GM18505 (cell line): ENCODE data around the gene RPS26.

Experiments
- ATAC-seq: cut with Tn5 transposase; IDR thresholded peaks from one replicate; pipeline ENCODE4 v1.9.1; 2021; ENCODE audit not compliant: unreplicated experiment
- POLR2A ChIP-seq: IDR thresholded peaks from 4 replicates; pipeline ENCODE4 v1.6.1; 2011; ENCODE audit warnings: borderline replicate concordance; ENCODE audit not compliant: insufficient read depth, insufficient read length; ENCODE audit errors: extremely low read depth

The RPS26 gene

DNA sequence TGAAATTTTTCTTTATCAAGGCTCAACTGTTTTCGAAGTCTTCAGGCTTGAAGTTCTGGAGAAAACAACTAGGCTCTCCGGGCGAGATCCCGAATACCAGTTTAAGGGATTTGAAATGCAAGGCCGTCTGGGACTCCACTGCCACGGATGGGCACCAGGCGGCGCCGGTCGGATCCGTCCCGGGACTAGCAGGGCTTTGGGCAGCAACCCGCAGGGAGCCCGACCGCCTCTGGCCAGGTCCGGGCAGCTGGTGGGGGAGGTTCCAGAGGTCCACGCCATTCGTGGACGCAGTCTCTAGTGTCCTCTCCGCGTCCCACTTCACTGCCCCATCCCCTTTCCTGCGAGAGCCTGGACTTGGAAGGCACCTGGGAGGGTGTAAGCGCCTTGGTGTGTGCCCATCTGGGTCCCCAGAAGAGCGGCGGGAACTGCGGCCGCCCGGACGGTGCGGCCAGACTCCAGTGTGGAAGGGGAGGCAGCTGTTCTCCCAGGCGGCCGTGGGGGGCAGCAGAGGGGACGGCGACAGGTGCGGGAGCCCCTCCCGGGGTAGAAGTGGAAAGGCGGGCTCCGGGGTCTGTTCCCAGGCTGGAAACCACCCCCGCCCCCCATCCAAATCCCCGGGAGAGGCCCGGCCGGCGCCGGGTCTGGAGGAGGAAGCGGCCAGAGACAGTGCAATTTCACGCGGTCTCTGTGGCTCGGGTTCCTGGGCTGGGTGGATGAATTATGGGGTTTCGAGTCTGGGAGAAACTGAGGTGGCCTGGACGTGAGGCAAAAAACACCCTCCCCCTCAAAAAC, 37.4 kb downstream of the RPS26 start:
- peak; percentile 58 for ATAC-seq

DNA sequence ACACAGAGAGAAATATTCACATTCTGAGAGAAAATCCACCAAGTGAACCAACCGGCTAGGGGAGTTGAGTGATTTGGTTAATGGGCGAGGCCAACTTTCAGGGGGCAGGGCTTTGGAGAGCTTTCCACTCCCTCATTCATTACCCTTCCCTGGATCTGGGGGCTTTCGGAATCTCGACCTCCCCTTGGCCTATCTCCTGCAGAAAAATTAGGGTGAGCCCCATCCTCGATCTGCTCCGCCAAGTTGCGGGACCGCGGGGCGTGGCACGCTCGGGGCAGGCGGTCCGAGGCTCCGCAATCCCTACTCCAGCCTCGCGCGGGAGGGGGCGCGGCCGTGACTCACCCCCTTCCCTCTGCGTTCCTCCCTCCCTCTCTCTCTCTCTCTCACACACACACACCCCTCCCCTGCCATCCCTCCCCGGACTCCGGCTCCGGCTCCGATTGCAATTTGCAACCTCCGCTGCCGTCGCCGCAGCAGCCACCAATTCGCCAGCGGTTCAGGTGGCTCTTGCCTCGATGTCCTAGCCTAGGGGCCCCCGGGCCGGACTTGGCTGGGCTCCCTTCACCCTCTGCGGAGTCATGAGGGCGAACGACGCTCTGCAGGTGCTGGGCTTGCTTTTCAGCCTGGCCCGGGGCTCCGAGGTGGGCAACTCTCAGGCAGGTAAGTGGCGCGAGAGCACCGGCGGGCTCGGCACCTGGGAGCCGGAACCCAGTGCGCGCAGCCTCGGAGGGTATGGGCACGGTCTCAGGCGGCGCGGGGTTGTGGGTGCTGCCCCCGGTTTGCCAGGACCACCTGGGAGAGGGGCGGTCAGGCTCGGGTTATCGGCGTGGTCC, 38.2 kb downstream of the RPS26 start, which contains the start of gene ERBB3:
Gene ERBB3 (plus strand): TSS at position 443 of the 833 bp plus-strand sequence. CDS start 136 bp downstream, at position 579.
- no peak for TF ChIP-seq POLR2A
- no peak for ATAC-seq

More for the DNA sequence above, 37.4 kb downstream of the RPS26 start:
- no peak for TF ChIP-seq POLR2A

DNA sequence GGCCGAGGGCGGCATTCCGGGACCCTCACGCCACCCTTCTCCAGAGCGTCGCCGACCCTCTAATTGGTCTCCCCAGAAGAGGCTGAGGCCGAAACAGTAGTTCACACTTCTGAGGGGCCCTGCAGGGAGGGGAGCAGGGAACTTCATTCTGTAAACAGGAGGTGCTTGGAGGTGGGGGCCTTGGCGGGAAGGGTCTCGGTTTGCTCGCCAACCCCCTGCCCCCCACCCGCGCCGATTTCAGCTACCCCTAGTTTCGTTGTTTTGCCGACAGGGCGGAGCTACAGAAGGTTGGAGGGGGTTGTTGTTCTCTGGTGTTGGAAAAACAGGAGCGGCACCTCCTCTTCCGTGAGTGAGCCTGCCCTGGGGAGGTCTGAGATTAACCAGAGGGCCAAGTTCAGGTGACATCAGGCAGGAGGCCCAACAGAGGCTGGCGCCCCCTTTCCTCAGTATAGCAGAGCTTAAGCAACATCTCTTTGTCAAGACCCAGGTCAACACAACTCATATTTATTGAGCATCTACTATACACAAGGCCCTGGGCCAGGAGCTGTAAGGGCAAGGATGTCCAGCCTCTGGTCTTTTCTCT, 38.9 kb downstream of the RPS26 start:
- ATAC-seq = no peak
- no peak for TF ChIP-seq POLR2A

DNA sequence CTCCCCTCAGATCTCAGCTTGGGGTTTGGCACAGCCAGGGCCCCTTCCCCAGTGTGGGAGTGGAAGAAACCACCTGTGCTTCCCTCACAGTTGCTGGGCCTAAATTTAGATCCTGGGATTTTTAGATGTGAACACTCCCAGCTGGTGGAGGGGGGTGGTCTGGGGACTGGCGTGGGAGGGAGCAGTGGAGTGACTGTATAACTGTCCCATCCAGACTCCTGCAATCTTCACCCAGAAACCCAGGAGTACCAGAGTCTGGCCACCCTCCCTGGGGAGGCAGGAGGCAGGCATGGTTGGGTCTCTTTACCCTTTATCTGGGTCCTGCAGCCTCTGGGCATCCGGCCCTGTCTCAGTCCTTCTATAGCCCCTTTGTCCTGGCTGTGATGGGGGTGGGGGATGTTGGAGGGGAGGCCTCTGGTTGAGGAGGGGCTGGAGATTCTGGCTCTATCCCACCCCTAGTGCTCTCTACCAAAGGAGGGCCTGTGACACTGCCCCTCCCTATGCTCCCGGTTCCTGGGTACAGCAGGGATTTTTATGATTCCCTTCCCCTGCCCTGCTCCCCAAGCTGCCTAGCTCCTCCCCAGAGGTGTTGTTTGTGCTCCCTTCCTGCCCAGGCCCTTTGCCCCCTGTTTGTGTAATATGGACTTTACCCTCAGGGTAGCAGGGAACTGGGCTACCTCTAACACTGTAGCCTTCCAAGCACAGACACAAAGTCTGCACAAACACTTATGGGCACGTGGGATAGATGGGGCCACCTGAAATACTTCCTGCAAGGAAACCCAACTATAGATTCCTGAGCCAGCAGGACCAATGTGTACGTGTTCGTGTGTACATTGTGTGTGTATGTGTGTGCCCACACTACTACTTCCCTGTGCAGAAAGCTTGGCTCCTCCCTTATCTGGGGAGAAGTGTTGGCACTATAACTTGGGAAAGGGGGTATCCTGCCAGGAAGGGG, 40.0 kb downstream of the RPS26 start:
- ATAC-seq = no peak

DNA sequence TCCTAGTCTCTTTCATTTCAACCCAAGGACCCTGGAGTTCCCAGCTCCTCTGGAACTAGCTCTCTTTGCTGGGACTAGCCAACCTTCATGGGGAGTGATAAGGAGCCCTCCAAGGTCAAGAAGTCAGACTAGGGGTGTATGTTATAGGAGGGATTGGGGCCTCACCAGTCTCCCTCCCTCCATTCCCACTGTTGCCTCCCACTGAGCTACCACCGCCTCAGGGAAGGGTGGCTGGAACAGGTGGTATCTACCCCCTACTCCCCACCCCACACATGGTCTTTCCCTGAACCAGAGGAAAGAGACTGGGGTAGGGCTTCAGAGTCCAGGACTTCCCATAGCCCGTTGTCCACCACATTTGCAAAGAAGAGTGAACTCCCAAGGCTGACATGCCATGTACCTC, 40.7 kb downstream of the RPS26 start:
- ATAC-seq = no peak
- no peak for TF ChIP-seq POLR2A

More for the DNA sequence above, 40.0 kb downstream of the RPS26 start:
- no peak for TF ChIP-seq POLR2A

DNA sequence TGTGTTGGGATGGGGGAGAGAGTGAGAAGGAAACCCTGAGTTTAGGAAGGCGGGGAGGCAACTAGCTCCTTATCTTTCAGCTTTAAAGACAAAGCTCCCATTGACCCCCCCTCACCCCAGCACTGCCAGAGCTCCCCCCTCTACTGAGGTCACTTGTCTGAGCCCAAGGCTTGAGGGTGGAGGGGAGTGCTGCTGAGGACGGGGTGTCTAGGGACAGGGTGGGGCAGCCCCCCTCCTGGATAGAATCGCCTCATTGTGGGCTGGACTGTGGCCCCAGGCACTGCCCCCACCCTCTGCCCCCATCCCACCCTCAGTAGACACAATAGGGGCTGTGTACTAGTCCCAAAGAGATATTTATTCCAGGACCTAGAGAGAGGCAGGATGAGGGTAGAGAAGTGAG, 41.2 kb downstream of the RPS26 start:
- no peak for TF ChIP-seq POLR2A
- ATAC-seq = no peak

DNA sequence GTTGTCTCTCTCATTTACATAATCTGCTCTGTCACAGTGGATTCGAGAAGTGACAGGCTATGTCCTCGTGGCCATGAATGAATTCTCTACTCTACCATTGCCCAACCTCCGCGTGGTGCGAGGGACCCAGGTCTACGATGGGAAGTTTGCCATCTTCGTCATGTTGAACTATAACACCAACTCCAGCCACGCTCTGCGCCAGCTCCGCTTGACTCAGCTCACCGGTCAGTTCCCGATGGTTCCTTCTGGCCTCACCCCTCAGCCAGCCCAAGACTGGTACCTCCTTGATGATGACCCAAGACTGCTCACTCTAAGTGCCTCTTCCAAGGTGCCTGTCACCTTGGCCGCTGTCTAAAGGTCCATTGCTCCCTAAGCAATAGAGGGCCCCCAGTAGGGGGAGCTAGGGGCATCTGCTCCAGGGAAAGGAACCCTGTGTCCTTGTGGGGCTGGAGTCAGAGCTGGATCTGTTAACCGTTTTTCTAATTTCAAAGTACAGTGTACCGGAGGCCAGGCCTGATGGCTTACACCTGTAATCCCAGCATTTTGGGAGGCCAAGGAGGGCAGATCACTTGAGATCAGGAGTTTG, 43.3 kb downstream of the RPS26 start:
- ATAC-seq = no peak
- no peak for TF ChIP-seq POLR2A

DNA sequence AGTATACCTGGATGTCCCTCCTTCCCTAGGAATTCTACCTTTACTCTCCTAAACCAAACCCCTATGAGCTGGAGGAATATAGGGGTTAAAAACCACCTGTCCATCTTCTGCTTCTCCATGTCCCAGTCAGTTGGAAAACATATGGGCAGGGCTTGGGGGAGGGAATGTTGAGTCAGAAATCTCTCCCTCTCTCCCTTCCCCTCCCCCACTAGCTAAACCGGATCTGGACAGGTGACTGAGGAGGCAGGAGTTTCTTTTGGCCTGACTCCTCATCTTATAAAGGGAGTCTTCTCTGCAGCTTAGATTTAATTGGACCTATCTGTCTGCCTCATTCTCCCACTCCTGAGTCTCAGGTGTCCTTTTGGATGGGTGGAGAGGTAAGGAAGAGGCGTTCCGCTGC, 44.4 kb downstream of the RPS26 start:
- no peak for ATAC-seq
- no peak for TF ChIP-seq POLR2A

DNA sequence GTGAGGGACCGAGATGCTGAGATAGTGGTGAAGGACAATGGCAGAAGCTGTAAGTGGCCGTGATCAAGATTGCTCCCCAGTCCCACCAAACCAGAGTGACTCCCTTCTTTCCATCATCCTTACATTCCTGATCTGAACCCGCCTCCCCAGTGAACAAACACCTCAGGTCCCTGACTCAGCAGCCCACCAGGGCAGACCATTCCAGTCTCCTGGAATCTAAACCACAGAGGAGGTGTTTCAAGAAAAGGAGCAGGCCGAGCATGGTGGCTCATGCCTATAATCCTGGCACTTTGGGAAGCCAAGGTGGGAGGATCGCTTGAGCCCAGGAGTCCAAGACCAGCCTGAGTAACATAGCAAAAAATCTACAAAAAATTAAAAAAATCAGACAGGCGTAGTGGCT, 44.9 kb downstream of the RPS26 start:
- TF ChIP-seq POLR2A = no peak
- no peak for ATAC-seq

DNA sequence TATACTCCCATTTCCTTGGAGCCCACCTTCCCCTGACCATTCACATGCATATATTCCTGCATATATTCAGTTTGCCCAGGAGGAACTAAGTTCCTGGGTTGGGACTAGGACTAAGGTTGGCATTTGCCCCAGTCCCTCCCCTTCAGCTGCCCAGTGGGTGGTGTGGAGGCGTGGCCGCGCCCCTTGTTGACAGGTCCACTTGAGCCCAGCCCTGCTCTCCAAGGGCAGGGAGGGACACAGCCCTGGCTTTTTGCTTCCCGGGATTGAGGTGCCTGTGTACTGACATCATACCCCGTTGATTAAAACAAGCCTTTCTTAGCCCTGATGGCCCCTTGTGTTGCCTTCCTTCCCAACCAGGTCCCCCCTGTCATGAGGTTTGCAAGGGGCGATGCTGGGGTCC, 45.5 kb downstream of the RPS26 start:
- ATAC-seq = no peak
- no peak for TF ChIP-seq POLR2A
